Measurements from ENCODE around the gene C2CD3.

GRCh38 chr11:74002832-74003231 is 168.0 kb downstream of the C2CD3 start:
- TF ChIP-seq CTCF (IDR thresholded peaks at IDR 0.05) (no peak), POLR2A (IDR thresholded peaks at IDR 0.05) (no peak)

Data from body of pancreas (tissue), 4 donors.